ENCODE results near the gene POC1A. TPM values are rescaled to one million over a fixed set of nuclear protein-coding genes. Genes with fewer than 3 reads are reported as not detected.

The POC1A gene
- total RNA-seq, 6 donors from 2014 or later: 1.0 to 4.2 (median 2.8) TPM

DNA sequence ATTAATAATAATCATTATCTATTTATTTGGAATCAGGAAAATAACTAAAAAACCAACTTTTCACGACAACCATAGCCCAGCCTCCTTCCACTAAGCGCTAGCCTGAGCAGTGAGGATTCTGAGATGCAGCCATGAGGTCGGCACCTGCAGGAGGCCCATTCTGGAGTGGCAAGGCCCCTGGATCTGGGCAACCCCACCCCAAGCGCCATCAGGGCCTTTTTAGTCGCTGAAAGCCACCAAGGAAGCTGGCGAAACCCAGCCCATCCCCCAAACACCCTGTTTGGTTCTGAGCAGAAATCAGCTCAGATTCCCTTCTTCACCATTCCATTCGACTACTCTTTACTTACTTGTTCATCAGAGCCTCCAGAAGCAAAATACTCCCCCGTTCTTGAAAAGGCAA, 29.5 kb downstream of the POC1A start:
- DNase-seq (peak in 1 of 2 donors; percentile 7), ATAC-seq (ENCODE audit: low FRiP score in 2 of 2) (no peak)
- Histone ChIP-seq H3K27me3 (no peaks in the 10 kb centered on the region), H3K4me1 (peaks cover 18 to 32% (median 27%) of the 10 kb centered on the region in 4 donors), H3K27ac (no peak overlapping the region), H3K36me3 (no peaks in the 10 kb centered on the region), H3K4me3 (no peak overlapping the region), H3K9me3 (no peaks in the 10 kb centered on the region)
- no peak for TF ChIP-seq POLR2A (IDR thresholded peaks at IDR 0.05)
- TF ChIP-seq, protein P1, sequence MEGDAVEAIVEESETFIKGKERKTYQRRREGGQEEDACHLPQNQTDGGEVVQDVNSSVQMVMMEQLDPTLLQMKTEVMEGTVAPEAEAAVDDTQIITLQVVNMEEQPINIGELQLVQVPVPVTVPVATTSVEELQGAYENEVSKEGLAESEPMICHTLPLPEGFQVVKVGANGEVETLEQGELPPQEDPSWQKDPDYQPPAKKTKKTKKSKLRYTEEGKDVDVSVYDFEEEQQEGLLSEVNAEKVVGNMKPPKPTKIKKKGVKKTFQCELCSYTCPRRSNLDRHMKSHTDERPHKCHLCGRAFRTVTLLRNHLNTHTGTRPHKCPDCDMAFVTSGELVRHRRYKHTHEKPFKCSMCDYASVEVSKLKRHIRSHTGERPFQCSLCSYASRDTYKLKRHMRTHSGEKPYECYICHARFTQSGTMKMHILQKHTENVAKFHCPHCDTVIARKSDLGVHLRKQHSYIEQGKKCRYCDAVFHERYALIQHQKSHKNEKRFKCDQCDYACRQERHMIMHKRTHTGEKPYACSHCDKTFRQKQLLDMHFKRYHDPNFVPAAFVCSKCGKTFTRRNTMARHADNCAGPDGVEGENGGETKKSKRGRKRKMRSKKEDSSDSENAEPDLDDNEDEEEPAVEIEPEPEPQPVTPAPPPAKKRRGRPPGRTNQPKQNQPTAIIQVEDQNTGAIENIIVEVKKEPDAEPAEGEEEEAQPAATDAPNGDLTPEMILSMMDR (IDR thresholded peaks at IDR 0.05): no peak
- no peak for TF ChIP-seq POLR2AphosphoS5 (IDR thresholded peaks at IDR 0.05)
- TF ChIP-seq EP300 (IDR thresholded peaks at IDR 0.05): no peak
- 92 to 94% methylated on average over 8 of the region's 8 CpGs for WGBS, 2 donors

DNA sequence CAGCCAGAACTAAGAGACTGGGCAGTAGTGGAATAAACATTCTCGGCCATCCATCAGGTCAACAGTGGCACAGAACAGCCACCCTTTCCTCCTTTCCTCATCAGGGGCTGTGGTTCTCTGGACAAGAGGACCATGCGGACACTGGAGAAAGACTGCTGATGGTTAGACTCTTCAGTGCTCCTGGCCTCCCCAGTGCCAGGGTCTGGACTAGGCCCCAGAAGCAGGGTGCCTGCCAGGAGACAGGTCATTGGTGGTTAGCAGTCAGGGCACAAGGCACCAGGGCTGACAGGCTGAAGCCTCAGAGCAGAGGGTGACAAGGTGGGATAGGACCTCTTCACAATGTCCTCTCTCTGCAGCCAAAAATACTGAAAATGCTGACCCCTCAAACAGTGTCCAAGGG, 30.1 kb downstream of the POC1A start:
- TF ChIP-seq POLR2A (IDR thresholded peaks at IDR 0.05): no peak
- no peak for TF ChIP-seq EP300 (IDR thresholded peaks at IDR 0.05)
- TF ChIP-seq, protein P1 (IDR thresholded peaks at IDR 0.05): no peak
- TF ChIP-seq POLR2AphosphoS5 (IDR thresholded peaks at IDR 0.05): no peak
- Histone ChIP-seq H3K27me3 (no peaks in the 10 kb centered on the region), H3K4me3 (no peak overlapping the region), H3K36me3 (no peaks in the 10 kb centered on the region), H3K27ac (no peak overlapping the region), H3K4me1 (peaks cover 18 to 32% (median 27%) of the 10 kb centered on the region in 4 donors), H3K9me3 (no peaks in the 10 kb centered on the region)
- ATAC-seq (ENCODE audit: low FRiP score in 2 of 2): no peak
- WGBS, 2 donors: 88 to 91% methylated on average over 2 of the region's 2 CpGs
- no peak for DNase-seq

DNA sequence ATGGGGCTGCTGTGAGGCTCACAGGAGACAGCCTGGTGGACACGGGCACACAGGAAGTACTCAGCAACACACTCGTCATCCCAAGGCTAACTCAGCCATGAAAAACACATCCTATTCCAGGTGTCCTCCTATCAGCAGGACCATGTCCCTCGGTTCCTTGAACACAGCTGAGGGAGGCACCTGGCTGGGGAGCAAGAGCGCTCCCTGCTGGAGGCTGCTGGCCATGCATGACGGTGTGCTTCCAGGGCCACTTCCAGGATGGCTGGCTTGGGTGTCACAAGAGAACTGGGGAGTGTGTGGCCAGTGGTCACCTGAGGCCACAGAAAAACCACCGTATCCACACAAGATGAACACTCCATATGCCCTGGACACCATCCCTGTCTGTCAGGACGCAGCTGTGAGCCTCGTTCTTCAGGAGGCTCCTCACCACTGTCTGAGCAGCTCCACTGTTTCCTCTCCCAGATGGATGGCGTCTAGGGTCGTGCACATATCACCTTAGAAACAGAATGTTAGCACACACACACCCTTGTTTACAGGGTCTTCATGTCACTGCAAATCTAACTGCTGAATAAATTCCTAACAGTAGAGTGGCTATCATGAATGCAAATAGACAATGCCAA, 31.0 kb downstream of the POC1A start:
- no peaks in the 10 kb centered on the region for H3K27me3 ChIP-seq
- peak overlapping the region in 3 of 4 donors; percentile 71 to 82 (median 73) for H3K27ac ChIP-seq
- no peaks in the 10 kb centered on the region for H3K9me3 ChIP-seq
- peak; percentile 83 to 92 for DNase-seq
- 37 to 57% methylated on average over 6 to 10 of the region's 10 CpGs for WGBS, 2 donors
- H3K4me3 ChIP-seq: no peak overlapping the region
- TF ChIP-seq, protein P1 (IDR thresholded peaks at IDR 0.05): peak; percentile 88 to 97 (median 94)
- TF ChIP-seq EP300 (IDR thresholded peaks at IDR 0.05): no peak
- H3K36me3 ChIP-seq: no peaks in the 10 kb centered on the region
- H3K4me1 ChIP-seq: peaks cover 18 to 32% (median 27%) of the 10 kb centered on the region in 4 donors
- peak; percentile 81 to 87 for ATAC-seq (ENCODE audit: low FRiP score in 2 of 2)

DNA sequence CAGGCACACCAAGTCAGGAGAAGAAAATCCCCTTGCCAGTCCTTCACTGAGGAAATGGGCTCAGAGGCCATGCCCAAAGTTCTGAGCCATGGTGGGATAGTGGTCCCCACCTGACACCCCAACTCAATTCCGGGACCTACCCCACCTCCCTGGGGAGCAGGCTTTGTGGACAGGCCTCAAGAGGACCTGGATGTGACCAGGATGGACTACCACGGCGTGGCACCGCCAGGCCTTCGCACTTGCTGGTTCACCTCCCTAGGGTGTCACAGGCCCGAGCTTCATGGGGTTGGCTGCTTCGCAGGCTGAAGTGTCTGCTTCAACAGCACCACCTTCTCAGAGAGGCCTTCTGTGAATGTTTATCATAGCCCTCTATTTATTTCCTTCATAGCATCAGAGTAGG, 31.7 kb downstream of the POC1A start:
- DNase-seq: peak in 1 of 2 donors; percentile 59
- TF ChIP-seq POLR2AphosphoS5 (IDR thresholded peaks at IDR 0.05): no peak
- peak overlapping the region; percentile 58 to 82 (median 72) for H3K27ac ChIP-seq
- H3K4me3 ChIP-seq: no peak overlapping the region
- 76 to 86% methylated on average over 6 to 7 of the region's 7 CpGs for WGBS, 2 donors
- no peaks in the 10 kb centered on the region for H3K27me3 ChIP-seq
- no peaks in the 10 kb centered on the region for H3K9me3 ChIP-seq
- H3K4me1 ChIP-seq: peaks cover 18 to 32% (median 27%) of the 10 kb centered on the region in 4 donors
- ATAC-seq (ENCODE audit: low FRiP score in 2 of 2): no peak
- H3K36me3 ChIP-seq: no peaks in the 10 kb centered on the region

DNA sequence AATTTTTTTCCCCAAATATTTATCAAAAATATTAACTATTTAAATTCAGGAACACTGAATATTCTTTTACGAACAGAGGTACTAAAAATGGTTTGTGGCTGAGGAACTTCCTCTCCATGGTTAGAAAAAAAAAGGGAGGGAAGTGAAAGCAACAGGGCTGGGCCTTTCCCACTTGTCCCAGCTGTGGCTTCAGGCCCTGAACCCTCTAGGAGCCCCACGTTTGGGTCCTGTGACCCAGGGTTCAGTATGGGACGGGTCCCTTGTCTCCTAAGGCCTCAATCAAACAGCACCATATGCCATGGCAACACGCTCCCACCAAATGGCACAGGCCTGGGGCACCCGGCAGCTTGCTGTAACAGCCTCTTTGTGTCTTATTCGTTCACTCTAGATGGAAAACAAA, 32.4 kb downstream of the POC1A start:
- H3K27ac ChIP-seq: peak overlapping the region; percentile 58 to 82 (median 72)
- H3K27me3 ChIP-seq: no peaks in the 10 kb centered on the region
- no peak overlapping the region for H3K4me3 ChIP-seq
- TF ChIP-seq EP300 (IDR thresholded peaks at IDR 0.05) (no peak), POLR2AphosphoS5 (IDR thresholded peaks at IDR 0.05) (no peak), POLR2A (IDR thresholded peaks at IDR 0.05) (no peak)
- TF ChIP-seq, protein P1 (IDR thresholded peaks at IDR 0.05): no peak
- ATAC-seq (ENCODE audit: low FRiP score in 2 of 2): peak in 1 of 2 donors; percentile 58
- 65 to 71% methylated on average over 6 of the region's 6 CpGs for WGBS, 2 donors
- no peaks in the 10 kb centered on the region for H3K9me3 ChIP-seq
- peak in 1 of 2 donors; percentile 35 for DNase-seq
- peaks cover 18 to 32% (median 27%) of the 10 kb centered on the region in 4 donors for H3K4me1 ChIP-seq
- no peaks in the 10 kb centered on the region for H3K36me3 ChIP-seq

Data from upper lobe of left lung (tissue), 6 donors.